Mesenchymal stem cell (in vitro differentiated cells and primary cell): ENCODE measurements around the gene CUBN.

Experiments
- DNase-seq: peaks from one replicate; pipeline ENCODE4 v3.0.0-alpha.2; 2013
- H2AFZ ChIP-seq: one replicate; pipeline ENCODE4 v1.6.1; 2013; ENCODE audit warnings: low read depth, mild to moderate bottlenecking, control low read depth, inconsistent platforms, low read length, moderate library complexity
- H2AK5ac ChIP-seq: 2 replicates; pipeline ENCODE4 v1.6.1; 2013; ENCODE audit warnings: low read length, moderate library complexity, mild to moderate bottlenecking, inconsistent platforms; ENCODE audit not compliant: severe bottlenecking
- H2BK120ac ChIP-seq: one replicate; pipeline ENCODE4 v1.6.1; 2013; ENCODE audit warnings: low read depth, mild to moderate bottlenecking, inconsistent platforms, low read length, moderate library complexity
- H2BK12ac ChIP-seq, 2 experiments: one replicate each; pipeline ENCODE4 v1.6.1; 2013; ENCODE audit warnings: inconsistent platforms in 2 of 2, low read length in 2 of 2, mild to moderate bottlenecking in 2 of 2, moderate library complexity in 2 of 2, control low read depth in 1 of 2
- H2BK15ac ChIP-seq: one replicate; pipeline ENCODE4 v1.6.1; 2013; ENCODE audit warnings: mild to moderate bottlenecking, low read depth, inconsistent platforms; ENCODE audit not compliant: poor library complexity, severe bottlenecking
- H2BK5ac ChIP-seq: 2 replicates; pipeline ENCODE4 v1.6.1; 2013; ENCODE audit warnings: low read depth, mild to moderate bottlenecking, low read length, control low read depth, inconsistent platforms; ENCODE audit not compliant: poor library complexity, severe bottlenecking
- H3K14ac ChIP-seq, 2 experiments: one replicate each; pipeline ENCODE4 v1.6.1; 2013; ENCODE audit warnings: inconsistent platforms in 2 of 2, low read length in 2 of 2, control low read depth in 1 of 2, mild to moderate bottlenecking in 1 of 2, moderate library complexity in 1 of 2
- H3K18ac ChIP-seq, 2 experiments: one replicate each; pipeline ENCODE4 v1.6.1; 2013; ENCODE audit warnings: inconsistent platforms in 2 of 2, low read length in 2 of 2, control low read depth in 1 of 2, low read depth in 1 of 2, mild to moderate bottlenecking in 1 of 2
- H3K23ac ChIP-seq, 2 experiments: one replicate each; pipeline ENCODE4 v1.6.1; 2013; ENCODE audit warnings: inconsistent platforms in 2 of 2, low read length in 2 of 2, mild to moderate bottlenecking in 2 of 2, moderate library complexity in 2 of 2, control low read depth in 1 of 2
- H3K27ac ChIP-seq: 2 replicates; pipeline ENCODE4 v1.5.1; 2013; ENCODE audit warnings: mild to moderate bottlenecking, moderate library complexity, low read length, control low read depth, inconsistent platforms; ENCODE audit not compliant: poor library complexity, severe bottlenecking
- H3K27me3 ChIP-seq, 2 experiments: 2 replicates each; pipeline versions ENCODE4 v1.6.1 to v1.7.0; 2013; ENCODE audit warnings: low read length in 2 of 2, mild to moderate bottlenecking in 2 of 2, moderate library complexity in 2 of 2, control low read depth in 1 of 2, inconsistent platforms in 1 of 2; ENCODE audit not compliant: control insufficient read depth in 1 of 2, insufficient read depth in 1 of 2
- H3K36me3 ChIP-seq, 2 experiments: 2 replicates each; pipeline versions ENCODE4 v1.6.1 to v1.7.0; 2013; ENCODE audit warnings: low read length in 2 of 2, control low read depth in 1 of 2, inconsistent platforms in 1 of 2, low read depth in 1 of 2, mild to moderate bottlenecking in 1 of 2; ENCODE audit not compliant: insufficient read depth in 2 of 2, control insufficient read depth in 1 of 2
- H3K4ac ChIP-seq, 2 experiments: one replicate each; pipeline ENCODE4 v1.6.1; 2013; ENCODE audit warnings: inconsistent platforms in 2 of 2, low read length in 2 of 2, mild to moderate bottlenecking in 2 of 2, moderate library complexity in 2 of 2, control low read depth in 1 of 2, low read depth in 1 of 2
- H3K4me1 ChIP-seq: 2 replicates; pipeline ENCODE4 v1.6.1; 2013; ENCODE audit warnings: low read depth, low read length, control low read depth; ENCODE audit not compliant: control insufficient read depth, insufficient read depth
- H3K4me2 ChIP-seq: 2 replicates; pipeline ENCODE4 v1.6.1; 2013; ENCODE audit warnings: low read length, mild to moderate bottlenecking, inconsistent platforms; ENCODE audit not compliant: poor library complexity, severe bottlenecking
- H3K4me3 ChIP-seq, 2 experiments: 2 replicates each; pipeline versions ENCODE4 v1.5.1 to v1.7.0; 2013; ENCODE audit warnings: low read length in 2 of 2, mild to moderate bottlenecking in 2 of 2, control low read depth in 1 of 2, low read depth in 1 of 2; ENCODE audit not compliant: insufficient read depth in 1 of 2
- H3K79me1 ChIP-seq: replicated peaks from 2 replicates; pipeline ENCODE4 v1.6.1; 2013; ENCODE audit warnings: mild to moderate bottlenecking, control low read depth, low read length, inconsistent platforms; ENCODE audit not compliant: poor library complexity, severe bottlenecking
- H3K9ac ChIP-seq: 2 replicates; pipeline ENCODE4 v1.7.0; 2013; ENCODE audit warnings: mild to moderate bottlenecking, low read length, moderate library complexity
- H3K9me3 ChIP-seq: 2 replicates; pipeline ENCODE4 v1.7.0; 2013; ENCODE audit warnings: mild to moderate bottlenecking, low read length; ENCODE audit not compliant: control insufficient read depth
- H4K8ac ChIP-seq: one replicate; pipeline ENCODE4 v1.6.1; 2013; ENCODE audit warnings: inconsistent platforms, mild to moderate bottlenecking, low read length, moderate library complexity
- H4K91ac ChIP-seq: one replicate; pipeline ENCODE4 v1.6.1; 2013; ENCODE audit warnings: mild to moderate bottlenecking, low read length, inconsistent platforms
- WGBS: methylation state at CpG from one replicate; pipeline ENCODE4 v1.1.7; 2013; ENCODE audit warnings: mixed read lengths; 5-methylcytosine and 5-hydroxymethylcytosine counted together

Gene CUBN

GRCh38 chr10:17033529-17034260 is 95.9 kb downstream of the CUBN start:
- Histone ChIP-seq H3K14ac (no peak overlapping the region), H3K27me3 (no peaks in the 10 kb centered on the region), H3K18ac (no peak overlapping the region), H3K4me1 (peaks cover 2% of the 10 kb centered on the region), H2AFZ (no peak overlapping the region), H3K27ac (no peak overlapping the region), H3K4me2 (no peak overlapping the region), H2BK15ac (no peak overlapping the region), H3K4me3 (no peak overlapping the region), H4K8ac (no peak overlapping the region), H4K91ac (no peak overlapping the region), H2BK5ac (no peak overlapping the region), H3K36me3 (no peaks in the 10 kb centered on the region), H3K4ac (no peak overlapping the region), H3K79me1 (no peaks in the 10 kb centered on the region), H2BK12ac (no peak overlapping the region), H3K23ac (no peak overlapping the region), H2AK5ac (no peak overlapping the region), H3K9me3 (no peaks in the 10 kb centered on the region), H3K9ac (no peak overlapping the region), H2BK120ac (no peak overlapping the region)
- 91% methylated on average over 4 of the region's 7 CpGs for WGBS
- no peak for DNase-seq

GRCh38 chr10:17031637-17032635 is 97.7 kb downstream of the CUBN start:
- WGBS = 94% methylated on average over 13 of the region's 13 CpGs
- Histone ChIP-seq H3K27me3 (no peaks in the 10 kb centered on the region), H3K4me2 (no peak overlapping the region), H3K4me1 (peaks cover 2% of the 10 kb centered on the region), H2BK12ac (peak overlapping the region; percentile 7 to 79), H2AFZ (no peak overlapping the region), H2BK15ac (peak overlapping the region; percentile 74), H3K9me3 (no peaks in the 10 kb centered on the region), H3K79me1 (no peaks in the 10 kb centered on the region), H3K27ac (no peak overlapping the region), H3K9ac (no peak overlapping the region), H2BK5ac (no peak overlapping the region), H3K36me3 (no peaks in the 10 kb centered on the region), H3K23ac (no peak overlapping the region), H3K18ac (peak overlapping the region; percentile 2 to 56), H3K4me3 (no peak overlapping the region), H4K91ac (peak overlapping the region; percentile 62), H4K8ac (peak overlapping the region; percentile 7), H3K14ac (no peak overlapping the region), H3K4ac (peak overlapping the region in 1 of 2 experiments; percentile 75), H2AK5ac (peak overlapping the region; percentile 66), H2BK120ac (no peak overlapping the region)
- no peak for DNase-seq

GRCh38 chr10:17029581-17030271 is 99.9 kb downstream of the CUBN start:
- H3K36me3 ChIP-seq = no peaks in the 10 kb centered on the region
- H3K4me2 ChIP-seq = peak overlapping the region; percentile 14
- H3K14ac ChIP-seq = peak overlapping the region in 1 of 2 experiments; percentile 26
- peak overlapping the region; percentile 88 for H3K9ac ChIP-seq
- H3K9me3 ChIP-seq = no peaks in the 10 kb centered on the region
- peak overlapping the region; percentile 14 for H4K91ac ChIP-seq
- 8% methylated on average over 6 of the region's 9 CpGs for WGBS
- H2BK5ac ChIP-seq = no peak overlapping the region
- H3K4ac ChIP-seq = peak overlapping the region; percentile 54 to 73
- peaks cover 7% of the 10 kb centered on the region for H3K4me1 ChIP-seq
- DNase-seq = peak; percentile 92
- H2BK120ac ChIP-seq = peak overlapping the region; percentile 94
- H3K27ac ChIP-seq = peak overlapping the region; percentile 75
- no peaks in the 10 kb centered on the region for H3K79me1 ChIP-seq
- peak overlapping the region; percentile 71 to 80 for H3K18ac ChIP-seq
- H3K27me3 ChIP-seq = no peaks in the 10 kb centered on the region
- peak overlapping the region; percentile 8 for H4K8ac ChIP-seq
- no peak overlapping the region for H3K23ac ChIP-seq
- H2BK15ac ChIP-seq = peak overlapping the region; percentile 60
- H2BK12ac ChIP-seq = peak overlapping the region; percentile 29 to 75
- no peak overlapping the region for H2AK5ac ChIP-seq
- peak overlapping the region in 1 of 2 experiments; percentile 48 for H3K4me3 ChIP-seq
- H2AFZ ChIP-seq = no peak overlapping the region
